ENCODE results near the gene AP1M1.

GRCh38 chr19:16204005-16204294 is 6.2 kb downstream of the AP1M1 start:
- no peak for TF ChIP-seq CTCF (IDR thresholded peaks at IDR 0.05; ENCODE audit: low read depth, low read length, poor library complexity, severe bottlenecking)
- no peak for TF ChIP-seq EZH2phosphoT487 (IDR thresholded peaks at IDR 0.05; ENCODE audit: borderline replicate concordance, low read length)
